K562 (cell line): Measurements from ENCODE around the gene LLPH. TPM values are rescaled to one million over a fixed set of nuclear protein-coding genes. Genes with fewer than 3 reads are reported as not detected.

Experiments
- ATF4 ChIP-seq: fragments of 450-650 bp; formaldehyde crosslinking; IDR thresholded peaks from 2 replicates; pipeline ENCODE4 v1.4.0; 2022; ENCODE audit warnings: mild to moderate bottlenecking, moderate library complexity
- E4F1 ChIP-seq: fragments of 250-450 bp; sonication (Bioruptor Pico); IDR thresholded peaks from 2 replicates; pipeline ENCODE4 v1.5.0; 2021; ENCODE audit warnings: mild to moderate bottlenecking, borderline replicate concordance
- MXD1 ChIP-seq: fragments of 250-450 bp; sonication (Bioruptor Pico); IDR thresholded peaks from 2 replicates; pipeline ENCODE4 v1.8.0; 2021; ENCODE audit warnings: borderline replicate concordance, mild to moderate bottlenecking, moderate library complexity; ENCODE audit not compliant: poor library complexity, severe bottlenecking
- PHF21A ChIP-seq: fragments of 450-650 bp; IDR thresholded peaks from 2 replicates; pipeline ENCODE4 v1.6.1; 2017; ENCODE audit warnings: low read depth, borderline replicate concordance
- PTBP1 ChIP-seq: fragments of 200-400 bp; formaldehyde crosslinking; IDR thresholded peaks from 2 replicates; pipeline ENCODE4 v1.6.1; 2017; ENCODE audit warnings: low read depth, low read length
- RBM17 ChIP-seq: fragments of 200-400 bp; formaldehyde crosslinking; IDR thresholded peaks from 2 replicates; pipeline ENCODE4 v1.6.1; 2017; ENCODE audit warnings: low read depth, mild to moderate bottlenecking, low read length, borderline replicate concordance
- RFX7 ChIP-seq: fragments of 250-450 bp; sonication (Bioruptor Pico); IDR thresholded peaks from 2 replicates; pipeline ENCODE4 v1.5.1; 2021; ENCODE audit warnings: mild to moderate bottlenecking
- SMARCA4 ChIP-seq: fragments of 450-650 bp; IDR thresholded peaks from 2 replicates; pipeline ENCODE4 v1.6.1; 2016
- SRSF7 ChIP-seq: fragments of 200-400 bp; formaldehyde crosslinking; optimal IDR thresholded peaks from 2 replicates; pipeline ENCODE3; 2017; ENCODE audit warnings: mild to moderate bottlenecking, low read depth, low read length
- USF2 ChIP-seq: sonication (generic); formaldehyde crosslinking; IDR thresholded peaks from 2 replicates; pipeline ENCODE4 v1.5.0; 2020; ENCODE audit warnings: missing genetic modification reagents
- ZNF398 ChIP-seq: fragments of 250-450 bp; sonication (Bioruptor Pico); IDR thresholded peaks from 2 replicates; pipeline ENCODE4 v1.8.0; 2021; ENCODE audit warnings: moderate library complexity, mild to moderate bottlenecking, inconsistent platforms
- polyA plus RNA-seq, 8 experiments: library from polyadenylated mRNA; depleted of rRNA in 4 of 8; stranded (reverse) in 5 of 8; unstranded in 3 of 8; fragments of >200 nt; fragmentation: Nextera tagmentation in 2 of 8; fragmentation: Illumina TruSeq in 1 of 8; extraction: Ambion mirVana in 2 of 8; extraction: Trizol in 1 of 8; gene quantifications; 2 replicates each; pipeline versions ENCODE4 v1.2.1 to v1.2.3, GENCODE V29; 2011 to 2014; ENCODE audit warnings: inconsistent platforms in 1 of 8, missing spikeins in 1 of 8
- total RNA-seq, 7 experiments: library from RNA; depleted of rRNA in 6 of 7; stranded (reverse); fragments of >200 nt in 6 of 7; fragmentation: Illumina TruSeq in 2 of 7; extraction: Trizol in 2 of 7; gene quantifications; 2 replicates each; pipeline versions ENCODE4 v1.2.1 to v1.2.3, GENCODE V29; 2011 to 2021; ENCODE audit warnings: low replicate concordance in 1 of 7

The LLPH gene
- total and polyA plus RNA-seq, 9 of the 15 experiments (the other 6 are each of a cell fraction or from before 2014, with no cell fraction given), result 19.1 to 87.3 (median 59.6) TPM

GRCh38 chr12:66130267-66131066, at the start of gene LLPH (continued):
- TF ChIP-seq USF2 (CRISPR knock-in tag), result no peak
- TF ChIP-seq PHF21A, result no peak
- no peak for TF ChIP-seq PTBP1
- no peak for TF ChIP-seq RFX7 (CRISPR knock-in tag)
- TF ChIP-seq SMARCA4, result no peak
- no peak for TF ChIP-seq MXD1 (CRISPR knock-in tag)
- TF ChIP-seq SRSF7, result no peak
- no peak for TF ChIP-seq RBM17
- TF ChIP-seq E4F1 (CRISPR knock-in tag), result no peak
- TF ChIP-seq ATF4 (CRISPR knock-in tag), result no peak
- no peak for TF ChIP-seq ZNF398 (CRISPR knock-in tag)
